Retinal pigment epithelial cell (primary cell): ENCODE results near the gene RPH3AL.

Experiments
- DNase-seq: peaks from one replicate; pipeline ENCODE4 v3.0.0-alpha.2; 2010; ENCODE audit warnings: low read depth
- H3K4me3 ChIP-seq: 2 replicates; pipeline ENCODE4 v1.5.1; 2011; ENCODE audit warnings: mild to moderate bottlenecking, low read length, control low read depth, moderate library complexity
- CTCF ChIP-seq: conservative IDR thresholded peaks from 2 replicates; pipeline ENCODE4 v1.5.1; 2011; ENCODE audit warnings: low read depth, low read length, control low read depth, inconsistent platforms

The RPH3AL gene

DNA sequence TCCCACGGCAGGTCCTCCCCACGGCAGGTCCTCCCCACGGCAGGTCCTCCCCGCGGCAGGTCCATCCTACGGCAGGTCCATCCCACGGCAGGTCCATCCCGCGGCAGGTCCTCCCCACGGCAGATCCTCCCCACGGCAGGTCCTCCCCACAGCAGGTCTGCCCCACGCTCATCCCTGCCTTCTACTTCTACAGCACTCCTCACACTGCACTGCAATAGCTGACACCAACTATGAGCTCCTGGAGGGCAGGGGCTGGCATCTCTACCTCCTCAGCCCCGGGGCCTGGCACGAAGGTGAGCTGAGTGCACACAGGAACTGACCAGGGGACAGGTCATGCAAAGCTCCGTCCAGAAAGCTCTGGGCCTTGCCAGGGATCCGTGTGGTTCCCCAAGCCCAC lies 45.3 kb downstream of the RPH3AL start:
- DNase-seq: no peak
- no peak for TF ChIP-seq CTCF
- no peak overlapping the region for H3K4me3 ChIP-seq

DNA sequence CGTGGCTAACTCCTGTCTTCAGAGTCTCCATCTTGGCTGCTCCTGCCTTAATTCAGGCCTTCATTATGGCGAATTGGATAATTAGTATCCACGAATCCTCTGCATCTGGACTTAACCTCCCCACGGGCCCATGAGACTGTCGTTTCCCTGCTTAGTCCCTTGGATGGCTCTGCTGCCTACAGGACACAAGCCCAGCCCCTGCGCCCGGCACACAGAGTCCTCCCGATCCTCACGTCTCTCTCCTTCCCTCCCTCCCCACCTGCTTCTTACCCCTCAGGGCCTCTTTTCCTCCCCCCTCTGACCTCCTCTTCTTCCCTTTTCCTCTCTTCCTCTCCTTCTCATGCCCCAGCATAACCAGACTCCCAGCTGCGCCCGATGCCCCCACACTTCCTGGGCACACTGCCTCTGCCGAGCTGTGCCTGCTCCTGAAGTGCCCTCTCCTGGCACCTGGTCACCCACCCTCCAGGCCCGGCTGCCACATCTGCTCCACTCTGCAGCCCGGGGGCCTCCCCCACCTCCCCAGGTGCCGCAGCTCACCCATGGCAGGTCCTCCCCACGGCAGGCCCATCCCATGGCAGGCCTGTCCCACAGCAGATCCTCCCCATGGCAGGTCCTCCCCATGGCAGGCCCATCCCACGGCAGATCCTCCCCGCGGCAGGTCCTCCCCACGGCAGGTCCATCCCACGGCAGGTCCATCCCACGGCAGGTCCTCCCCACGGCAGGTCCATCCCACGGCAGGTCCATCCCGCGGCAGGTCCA lies 45.9 kb downstream of the RPH3AL start:
- H3K4me3 ChIP-seq: no peak overlapping the region
- TF ChIP-seq CTCF: no peak
- no peak for DNase-seq

- no peak overlapping the region for H3K4me3 ChIP-seq
- DNase-seq: no peak
- no peak for TF ChIP-seq CTCF
Measured at GRCh38 chr17:306116-306515, 46.5 kb downstream of the RPH3AL start.

GRCh38 chr17:305090-305976 lies 47.3 kb downstream of the RPH3AL start:
- H3K4me3 ChIP-seq: no peak overlapping the region
- TF ChIP-seq CTCF: no peak
- no peak for DNase-seq

DNA sequence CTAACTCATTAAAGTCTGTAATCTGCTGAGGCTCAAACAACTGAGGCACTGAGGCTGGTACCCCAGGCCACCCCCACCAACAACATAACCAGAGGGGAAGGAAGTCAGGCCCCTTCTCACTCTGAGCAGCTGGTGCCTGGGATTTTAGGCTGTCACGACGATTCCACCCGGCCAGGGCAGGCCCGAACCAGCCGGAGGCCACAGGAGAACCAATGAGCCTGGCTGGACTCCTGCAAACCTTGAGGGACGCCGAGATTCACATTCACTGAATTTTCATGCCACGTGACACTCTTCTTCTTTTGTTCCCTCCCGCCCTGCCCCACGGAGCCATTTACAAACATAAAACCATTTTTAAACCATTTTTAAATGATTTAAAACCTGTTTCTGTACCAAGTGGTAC lies 48.1 kb downstream of the RPH3AL start:
- no peak for TF ChIP-seq CTCF
- DNase-seq: no peak

DNA sequence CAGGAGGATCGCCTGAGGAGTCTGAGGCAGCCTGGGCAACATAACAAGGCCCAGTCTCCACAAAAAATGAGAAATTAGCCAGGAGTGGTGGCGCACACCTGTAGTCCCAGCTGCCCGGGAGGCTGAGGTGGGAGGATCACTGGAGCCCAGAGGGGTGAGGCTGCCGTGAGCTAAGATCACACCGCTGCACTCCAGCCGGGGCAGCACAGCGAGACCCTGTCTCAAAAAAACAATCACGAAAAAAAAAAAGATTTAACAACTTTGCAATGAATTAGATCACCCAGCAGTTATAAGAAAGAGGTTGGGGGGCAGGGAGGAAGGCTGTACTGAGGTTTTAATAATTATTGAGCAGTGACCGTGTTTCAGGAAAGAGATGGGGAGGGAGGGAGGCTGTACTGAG lies 49.4 kb downstream of the RPH3AL start:
- DNase-seq: no peak
- TF ChIP-seq CTCF: no peak
- no peak overlapping the region for H3K4me3 ChIP-seq

More for the DNA sequence above, 48.1 kb downstream of the RPH3AL start:
- no peak overlapping the region for H3K4me3 ChIP-seq
